Parathyroid adenoma (tissue), 2 donors: ENCODE results near the gene FBXL7.
A peak's percentile ranks its signal among the peaks of the same experiment; 100 is the strongest.

Experiments
- H2AFZ ChIP-seq: fragments of 300-600 bp; sonication (generic); one replicate; pipeline ENCODE4 v1.7.0; 2017; ENCODE audit warnings: antibody characterized with exemption, mild to moderate bottlenecking
- H3K27ac ChIP-seq: fragments of 300-600 bp; sonication (generic); one replicate; pipeline ENCODE4 v1.7.0; 2017
- H3K27me3 ChIP-seq: fragments of 300-600 bp; sonication (generic); one replicate; pipeline ENCODE4 v1.7.0; 2017; ENCODE audit warnings: low read length; ENCODE audit not compliant: control insufficient read depth, insufficient read depth
- H3K36me3 ChIP-seq: fragments of 300-600 bp; sonication (generic); one replicate; pipeline ENCODE4 v1.7.0; 2017; ENCODE audit warnings: low read length; ENCODE audit not compliant: control insufficient read depth, insufficient read depth
- H3K4me1 ChIP-seq: fragments of 300-600 bp; sonication (generic); one replicate; pipeline ENCODE4 v1.7.0; 2017; ENCODE audit warnings: control low read depth
- H3K4me2 ChIP-seq: fragments of 300-600 bp; sonication (generic); one replicate; pipeline ENCODE4 v1.7.0; 2017; ENCODE audit warnings: low read length
- H3K4me3 ChIP-seq: fragments of 300-600 bp; sonication (generic); one replicate; pipeline ENCODE4 v1.7.0; 2017; ENCODE audit warnings: low read depth, low read length
- H3K79me2 ChIP-seq: fragments of 300-600 bp; sonication (generic); one replicate; pipeline ENCODE4 v1.7.0; 2017; ENCODE audit warnings: control low read depth
- H3K9ac ChIP-seq: fragments of 300-600 bp; sonication (generic); one replicate; pipeline ENCODE4 v1.7.0; 2017; ENCODE audit warnings: mild to moderate bottlenecking
- H3K9me3 ChIP-seq: fragments of 300-600 bp; sonication (generic); one replicate; pipeline ENCODE4 v1.7.0; 2017; ENCODE audit warnings: low read length; ENCODE audit not compliant: control insufficient read depth
- TF ChIP-seq, protein P1 (sequence below): fragments of 300-600 bp; sonication (generic); IDR thresholded peaks from one replicate; pipeline ENCODE4 v1.7.0; 2017; ENCODE audit warnings: antibody characterized with exemption, mild to moderate bottlenecking
- donor health status: primary hyperparathyroidism.

The FBXL7 gene

DNA sequence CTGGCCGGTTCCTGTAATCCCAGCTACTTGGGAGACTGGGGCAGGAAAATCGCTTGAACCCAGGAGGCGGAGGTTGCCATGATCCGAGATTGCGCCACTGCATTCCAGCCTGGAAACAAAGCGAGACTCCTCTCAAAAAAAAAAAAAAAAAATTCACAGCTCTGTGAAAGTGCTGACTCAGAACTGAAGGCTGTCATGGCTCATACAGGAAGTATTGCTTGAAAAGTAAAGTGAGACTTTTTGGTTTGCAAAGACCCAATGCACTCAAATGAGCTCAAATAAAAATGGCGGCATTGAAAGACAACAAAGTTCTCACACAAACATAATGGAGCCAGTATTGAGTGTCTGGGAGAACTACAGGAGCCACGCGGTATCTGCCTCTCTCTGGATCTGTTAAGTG, 202.1 kb downstream of the FBXL7 start:
- Histone ChIP-seq H3K9ac (no peak overlapping the region), H2AFZ (no peak overlapping the region), H3K27ac (no peak overlapping the region), H3K79me2 (no peaks in the 10 kb centered on the region), H3K36me3 (no peaks in the 10 kb centered on the region), H3K4me3 (no peak overlapping the region), H3K4me2 (peak overlapping the region; percentile 9), H3K27me3 (no peaks in the 10 kb centered on the region), H3K4me1 (no peaks in the 10 kb centered on the region), H3K9me3 (no peaks in the 10 kb centered on the region)
- TF ChIP-seq, protein P1, sequence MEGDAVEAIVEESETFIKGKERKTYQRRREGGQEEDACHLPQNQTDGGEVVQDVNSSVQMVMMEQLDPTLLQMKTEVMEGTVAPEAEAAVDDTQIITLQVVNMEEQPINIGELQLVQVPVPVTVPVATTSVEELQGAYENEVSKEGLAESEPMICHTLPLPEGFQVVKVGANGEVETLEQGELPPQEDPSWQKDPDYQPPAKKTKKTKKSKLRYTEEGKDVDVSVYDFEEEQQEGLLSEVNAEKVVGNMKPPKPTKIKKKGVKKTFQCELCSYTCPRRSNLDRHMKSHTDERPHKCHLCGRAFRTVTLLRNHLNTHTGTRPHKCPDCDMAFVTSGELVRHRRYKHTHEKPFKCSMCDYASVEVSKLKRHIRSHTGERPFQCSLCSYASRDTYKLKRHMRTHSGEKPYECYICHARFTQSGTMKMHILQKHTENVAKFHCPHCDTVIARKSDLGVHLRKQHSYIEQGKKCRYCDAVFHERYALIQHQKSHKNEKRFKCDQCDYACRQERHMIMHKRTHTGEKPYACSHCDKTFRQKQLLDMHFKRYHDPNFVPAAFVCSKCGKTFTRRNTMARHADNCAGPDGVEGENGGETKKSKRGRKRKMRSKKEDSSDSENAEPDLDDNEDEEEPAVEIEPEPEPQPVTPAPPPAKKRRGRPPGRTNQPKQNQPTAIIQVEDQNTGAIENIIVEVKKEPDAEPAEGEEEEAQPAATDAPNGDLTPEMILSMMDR: no peak

DNA sequence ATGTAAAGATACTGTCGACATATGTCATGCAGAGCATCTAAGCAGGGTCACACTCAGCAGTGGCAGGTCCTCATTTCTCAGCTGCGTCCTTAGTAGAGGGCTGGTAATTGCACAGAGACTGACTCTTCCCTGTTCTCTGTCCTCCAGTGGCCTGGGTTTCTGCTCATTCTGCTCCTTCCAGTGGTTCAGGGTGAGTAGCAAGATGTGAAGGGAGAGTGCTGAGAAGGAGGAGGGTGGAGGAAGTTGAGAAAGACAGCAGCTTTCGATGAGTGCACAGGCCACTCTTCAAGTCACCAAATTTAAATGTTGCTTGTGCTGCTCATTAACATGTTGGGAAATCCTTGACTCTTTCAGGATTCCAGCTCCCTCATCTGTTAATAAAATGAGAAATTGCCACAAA, 203.9 kb downstream of the FBXL7 start:
- H3K79me2 ChIP-seq: no peaks in the 10 kb centered on the region
- H2AFZ ChIP-seq: no peak overlapping the region
- H3K36me3 ChIP-seq: no peaks in the 10 kb centered on the region
- TF ChIP-seq, protein P1: no peak
- no peaks in the 10 kb centered on the region for H3K4me1 ChIP-seq
- no peak overlapping the region for H3K27ac ChIP-seq
- no peak overlapping the region for H3K9ac ChIP-seq
- H3K4me2 ChIP-seq: no peak overlapping the region
- H3K27me3 ChIP-seq: no peaks in the 10 kb centered on the region
- H3K4me3 ChIP-seq: no peak overlapping the region
- no peaks in the 10 kb centered on the region for H3K9me3 ChIP-seq

DNA sequence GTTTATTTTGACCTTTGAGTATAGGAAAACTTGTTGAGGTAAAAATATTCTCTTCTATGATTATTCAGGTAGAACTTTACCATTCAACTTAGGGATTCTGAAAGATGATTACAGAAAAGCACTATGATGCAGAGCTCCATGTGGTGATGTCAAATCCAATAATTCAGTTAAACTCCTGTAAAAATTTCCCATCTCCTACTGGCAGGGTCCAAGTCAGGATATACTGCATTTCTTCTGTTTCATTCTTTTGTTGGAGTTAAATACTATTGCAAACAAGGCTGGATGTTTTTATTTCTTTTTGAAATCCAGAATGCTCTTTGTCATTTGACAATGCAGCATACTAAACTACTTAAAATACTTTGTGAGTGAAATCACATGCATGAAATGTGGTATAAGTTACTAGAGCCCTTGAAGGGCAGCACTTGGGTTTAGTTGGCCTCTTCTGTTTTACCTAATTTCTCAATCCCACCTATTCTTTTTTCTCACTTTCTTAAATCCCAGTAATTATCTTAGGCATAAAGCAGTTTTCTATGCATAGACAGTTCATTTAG, 204.5 kb downstream of the FBXL7 start:
- H3K9me3 ChIP-seq: no peaks in the 10 kb centered on the region
- TF ChIP-seq, protein P1: no peak
- H3K9ac ChIP-seq: no peak overlapping the region
- H3K27me3 ChIP-seq: no peaks in the 10 kb centered on the region
- H3K27ac ChIP-seq: no peak overlapping the region
- no peaks in the 10 kb centered on the region for H3K4me1 ChIP-seq
- no peak overlapping the region for H3K4me3 ChIP-seq
- no peaks in the 10 kb centered on the region for H3K36me3 ChIP-seq
- H3K79me2 ChIP-seq: no peaks in the 10 kb centered on the region
- no peak overlapping the region for H2AFZ ChIP-seq
- H3K4me2 ChIP-seq: no peak overlapping the region

GRCh38 chr5:15707631-15708030, 207.7 kb downstream of the FBXL7 start:
- Histone ChIP-seq H3K27me3 (no peaks in the 10 kb centered on the region), H3K9me3 (no peaks in the 10 kb centered on the region), H3K4me1 (no peaks in the 10 kb centered on the region), H3K27ac (no peak overlapping the region), H2AFZ (no peak overlapping the region), H3K9ac (no peak overlapping the region), H3K79me2 (no peaks in the 10 kb centered on the region), H3K4me3 (no peak overlapping the region), H3K4me2 (no peak overlapping the region), H3K36me3 (no peaks in the 10 kb centered on the region)
- TF ChIP-seq, protein P1: no peak

DNA sequence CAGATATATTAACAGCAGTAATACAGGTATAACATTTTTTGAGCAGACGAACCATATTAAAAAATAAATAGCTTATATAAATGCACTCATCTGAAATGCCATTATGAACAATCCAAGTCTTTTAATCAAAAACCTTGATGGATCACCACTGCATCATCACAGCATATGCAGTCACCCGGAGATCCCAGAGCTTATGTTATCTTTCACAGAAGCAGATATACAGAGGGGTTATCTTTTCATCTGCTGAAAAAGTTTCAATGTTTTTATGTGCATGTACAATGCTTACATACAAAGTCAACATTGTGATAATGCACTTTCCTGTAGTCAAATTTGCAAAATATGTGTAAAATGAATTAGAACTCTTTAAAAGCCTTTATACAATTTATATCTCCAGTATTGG, 211.9 kb downstream of the FBXL7 start:
- Histone ChIP-seq H3K27me3 (no peaks in the 10 kb centered on the region), H3K9ac (no peak overlapping the region), H3K36me3 (no peaks in the 10 kb centered on the region), H3K79me2 (no peaks in the 10 kb centered on the region), H3K4me1 (no peaks in the 10 kb centered on the region), H2AFZ (no peak overlapping the region), H3K4me2 (no peak overlapping the region), H3K9me3 (no peaks in the 10 kb centered on the region), H3K27ac (no peak overlapping the region), H3K4me3 (no peak overlapping the region)
- TF ChIP-seq, protein P1: no peak
